ENCODE measurements around the gene CELF2.

DNA sequence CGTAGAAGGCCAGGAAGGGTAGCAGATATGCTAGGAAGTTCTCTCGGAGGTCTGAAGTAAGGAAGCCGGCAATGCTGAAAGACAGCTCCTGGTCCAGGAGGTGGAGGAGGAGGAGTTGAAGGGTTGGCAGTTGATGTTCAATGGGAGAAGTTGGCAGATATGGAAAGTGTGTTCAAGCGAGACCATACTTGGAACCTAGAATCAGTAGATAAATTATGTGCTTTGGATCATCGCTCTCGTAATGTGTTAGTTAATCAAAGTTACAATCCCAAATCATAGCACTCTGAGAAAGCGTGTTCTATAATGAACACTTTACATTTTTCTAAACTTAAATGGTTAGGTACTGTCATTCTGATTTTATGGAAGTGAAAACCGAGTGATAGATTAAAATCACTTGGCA is 152.9 kb downstream of the CELF2 start:
- TF ChIP-seq, protein P1, sequence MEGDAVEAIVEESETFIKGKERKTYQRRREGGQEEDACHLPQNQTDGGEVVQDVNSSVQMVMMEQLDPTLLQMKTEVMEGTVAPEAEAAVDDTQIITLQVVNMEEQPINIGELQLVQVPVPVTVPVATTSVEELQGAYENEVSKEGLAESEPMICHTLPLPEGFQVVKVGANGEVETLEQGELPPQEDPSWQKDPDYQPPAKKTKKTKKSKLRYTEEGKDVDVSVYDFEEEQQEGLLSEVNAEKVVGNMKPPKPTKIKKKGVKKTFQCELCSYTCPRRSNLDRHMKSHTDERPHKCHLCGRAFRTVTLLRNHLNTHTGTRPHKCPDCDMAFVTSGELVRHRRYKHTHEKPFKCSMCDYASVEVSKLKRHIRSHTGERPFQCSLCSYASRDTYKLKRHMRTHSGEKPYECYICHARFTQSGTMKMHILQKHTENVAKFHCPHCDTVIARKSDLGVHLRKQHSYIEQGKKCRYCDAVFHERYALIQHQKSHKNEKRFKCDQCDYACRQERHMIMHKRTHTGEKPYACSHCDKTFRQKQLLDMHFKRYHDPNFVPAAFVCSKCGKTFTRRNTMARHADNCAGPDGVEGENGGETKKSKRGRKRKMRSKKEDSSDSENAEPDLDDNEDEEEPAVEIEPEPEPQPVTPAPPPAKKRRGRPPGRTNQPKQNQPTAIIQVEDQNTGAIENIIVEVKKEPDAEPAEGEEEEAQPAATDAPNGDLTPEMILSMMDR (IDR thresholded peaks at IDR 0.05) = no peak
- no peak for TF ChIP-seq EZH2 (IDR thresholded peaks at IDR 0.05)
